HG03521 (cell line): Measurements from ENCODE around the gene MITF.

ENCODE experiments used
- ATAC-seq: cut with Tn5 transposase; IDR thresholded peaks from one replicate; pipeline ENCODE4 v1.9.1; 2021; ENCODE audit warnings: mild to moderate bottlenecking, moderate library complexity; ENCODE audit not compliant: unreplicated experiment

MITF gene

DNA sequence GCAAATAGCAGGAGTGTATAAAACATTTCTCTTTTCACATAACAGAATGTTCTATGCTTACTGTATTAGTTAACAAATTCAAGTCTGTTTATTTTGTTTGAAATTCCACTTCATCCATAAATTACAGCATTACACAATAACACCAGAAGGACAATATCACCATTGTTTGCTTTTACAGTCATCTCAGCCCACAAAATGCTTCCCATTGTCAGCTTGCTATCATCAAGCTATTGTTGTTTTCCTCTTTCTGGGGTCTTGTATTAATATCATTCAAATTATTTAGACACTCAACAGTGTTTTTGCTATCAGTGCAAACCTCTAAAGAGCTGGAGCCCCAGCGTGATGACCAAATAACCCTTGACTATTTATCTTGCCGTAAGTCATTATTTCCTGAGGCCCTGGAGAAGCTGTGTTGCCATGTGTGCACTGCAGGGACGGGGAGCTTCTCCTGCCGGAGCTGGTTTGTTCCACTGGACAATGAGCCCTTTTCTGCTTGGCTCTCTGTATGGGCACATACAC lies 261.4 kb downstream of the MITF start:
- ATAC-seq, result no peak

DNA sequence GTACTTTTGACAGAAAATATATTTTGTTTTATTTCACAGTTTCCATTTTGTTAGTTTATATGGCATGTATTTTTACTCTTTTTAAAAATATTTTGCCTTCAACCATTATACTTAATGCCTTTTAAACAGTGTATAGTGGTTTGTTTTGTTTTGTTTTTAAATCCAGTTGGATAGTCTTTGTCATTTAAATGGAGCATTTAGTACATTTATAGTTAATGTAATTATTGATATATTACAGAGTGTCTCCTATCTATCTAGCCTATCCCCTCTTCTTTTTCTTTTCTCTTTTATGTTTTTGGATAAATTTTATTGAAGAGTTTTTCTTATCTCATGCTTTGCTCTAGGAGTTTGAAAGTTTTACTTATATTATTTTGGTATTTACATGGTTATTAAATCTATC lies 263.9 kb downstream of the MITF start:
- no peak for ATAC-seq

DNA sequence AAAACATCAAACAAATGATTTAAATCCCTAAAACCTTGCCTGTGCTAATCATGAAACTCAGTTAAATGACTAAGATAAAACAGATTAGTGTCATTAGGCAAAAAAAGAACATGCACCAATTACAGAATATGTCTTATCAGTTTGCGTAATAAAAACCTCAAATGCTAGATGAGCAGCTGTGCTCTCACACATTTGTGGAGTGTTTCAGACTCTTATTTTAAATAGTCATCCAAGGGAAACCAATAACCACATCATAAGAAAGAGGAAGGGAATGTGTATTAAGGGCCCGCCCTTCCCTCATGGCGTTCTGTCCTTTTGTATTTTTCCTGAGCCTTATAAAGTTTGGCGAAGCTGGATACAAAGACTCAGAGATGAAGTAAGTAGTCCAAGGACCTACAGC lies 266.8 kb downstream of the MITF start:
- no peak for ATAC-seq

DNA sequence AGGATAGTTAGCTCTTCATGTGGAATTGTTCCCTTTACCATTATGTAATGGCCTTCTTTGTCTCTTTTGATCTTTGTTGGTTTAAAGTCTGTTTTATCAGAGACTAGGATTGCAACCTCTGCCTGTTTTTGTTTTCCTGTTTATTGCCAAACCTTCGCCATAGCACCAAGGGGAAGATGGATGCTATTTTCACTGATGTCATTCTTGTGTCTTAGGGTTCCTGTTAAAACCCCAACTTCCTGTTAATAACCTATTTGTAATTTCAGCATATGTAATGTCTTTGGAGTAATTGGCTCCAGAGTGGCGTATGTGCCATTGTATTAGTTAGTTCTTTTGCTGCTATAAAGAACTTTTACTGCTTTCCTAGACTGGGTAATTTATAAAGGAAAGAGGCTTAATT lies 271.1 kb downstream of the MITF start:
- ATAC-seq, result no peak

DNA sequence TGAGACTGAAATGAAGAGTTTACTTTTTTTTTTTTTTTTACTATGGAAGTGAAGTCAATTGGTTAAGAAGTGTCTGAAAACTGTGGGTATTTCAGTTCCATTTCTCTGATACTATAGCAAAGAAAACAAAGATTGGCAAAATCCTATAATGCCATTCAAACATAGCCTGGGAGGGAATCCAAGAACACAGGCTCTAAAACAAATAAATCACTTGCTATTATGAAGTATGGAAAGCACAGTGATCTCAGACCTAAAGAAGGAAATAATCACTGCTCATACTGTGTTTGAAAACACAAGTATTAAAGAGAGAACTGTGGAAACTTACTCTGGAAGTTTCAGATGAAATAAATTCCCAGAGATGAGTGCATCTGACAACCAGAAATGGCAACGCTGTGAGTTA lies 272.3 kb downstream of the MITF start:
- no peak for ATAC-seq
